NCI-H2227 (cell line): ENCODE measurements around the gene MLLT6.

Source experiments
- DNase-seq: peaks from one replicate; lab custom pipeline; 2025; ENCODE audit not compliant: unreplicated experiment; lab: John Stamatoyannopoulos, UW

The MLLT6 gene

DNA sequence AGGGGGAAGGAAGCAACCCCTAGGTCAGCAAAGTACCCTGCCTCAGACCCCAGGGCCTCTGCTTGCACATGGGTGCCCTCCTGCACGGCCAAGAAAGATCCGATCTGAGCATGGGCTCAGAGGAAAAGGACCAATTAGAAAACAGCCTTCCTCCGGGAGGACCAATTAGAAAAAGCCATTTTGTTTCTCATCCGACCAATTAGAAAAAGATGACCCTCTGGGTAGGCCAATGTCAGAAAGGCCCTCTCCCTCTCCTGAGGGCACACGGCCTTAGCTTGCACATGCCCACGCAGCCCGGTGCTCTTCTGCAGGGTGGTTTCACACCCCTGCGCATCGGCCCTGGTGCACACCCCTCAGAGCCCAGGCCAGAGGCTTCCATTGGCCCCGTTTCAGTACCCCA is 20.0 kb downstream of the MLLT6 start:
- DNase-seq = no peak

DNA sequence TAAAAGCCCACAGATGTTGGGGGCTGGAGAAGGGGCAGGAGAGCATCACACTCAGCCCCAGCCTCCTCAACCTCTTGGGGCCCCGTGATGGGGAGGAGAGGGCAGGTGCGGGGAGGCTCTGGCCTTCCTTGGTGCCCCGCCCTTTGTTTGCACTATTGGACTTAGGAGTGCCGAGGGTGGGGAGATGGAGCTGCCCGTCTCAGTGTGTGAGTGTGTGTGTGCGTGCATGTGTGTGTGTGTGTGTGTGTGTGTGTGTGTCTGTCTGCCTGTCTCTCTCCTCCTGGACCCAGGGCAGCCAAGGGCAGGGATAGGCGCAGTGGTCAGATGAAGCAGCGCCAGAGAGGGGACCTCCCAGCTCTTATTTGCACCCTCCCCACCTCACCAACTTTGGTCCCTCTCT is 21.1 kb downstream of the MLLT6 start:
- DNase-seq = peak; percentile 28

DNA sequence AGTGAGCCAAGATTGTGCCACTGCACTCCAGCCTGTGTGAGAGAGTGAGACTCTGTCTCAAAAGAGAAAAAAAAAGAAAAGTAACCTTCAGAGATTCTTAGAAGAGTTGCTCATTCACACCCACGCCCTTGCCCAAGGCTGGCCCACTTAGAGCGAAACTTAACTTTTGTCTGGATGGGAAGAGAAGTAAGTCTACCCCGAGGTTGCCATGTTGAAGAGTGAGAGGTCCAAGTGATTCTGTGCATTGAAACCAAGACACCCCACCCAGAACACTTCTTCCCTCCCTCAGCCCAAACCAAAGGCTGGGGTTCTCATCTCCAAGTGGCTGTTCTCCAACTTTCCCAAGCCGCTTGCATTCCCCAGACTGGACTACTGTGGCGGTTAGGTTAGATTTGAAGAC is 22.7 kb downstream of the MLLT6 start:
- DNase-seq = no peak

DNA sequence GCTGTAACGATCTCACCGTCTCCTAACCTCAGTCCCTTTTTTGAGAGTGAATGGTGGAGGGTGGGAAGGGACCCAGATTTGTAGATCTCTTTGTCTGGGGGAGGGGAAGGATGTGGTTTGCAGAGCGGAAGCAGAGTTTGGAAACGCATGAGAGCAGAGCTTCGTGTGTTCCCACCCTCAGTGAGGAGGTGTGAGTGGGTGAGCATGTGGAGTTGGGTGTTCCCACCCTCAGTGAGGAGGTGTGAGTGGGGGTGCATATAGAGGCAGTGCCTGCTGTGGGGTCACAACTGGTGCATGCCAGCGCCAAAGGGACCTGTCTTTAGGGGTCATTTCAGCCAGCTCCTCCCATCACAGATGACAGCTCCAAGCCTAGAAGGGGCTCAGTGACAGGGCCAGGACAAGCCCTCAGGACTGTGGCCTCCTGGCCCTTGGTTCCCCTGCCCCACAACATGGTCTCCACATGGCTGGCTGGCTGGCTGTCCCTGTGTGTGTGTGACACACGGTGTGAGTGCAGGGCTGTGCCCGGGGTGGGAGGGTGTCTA is 23.3 kb downstream of the MLLT6 start:
- DNase-seq = no peak

DNA sequence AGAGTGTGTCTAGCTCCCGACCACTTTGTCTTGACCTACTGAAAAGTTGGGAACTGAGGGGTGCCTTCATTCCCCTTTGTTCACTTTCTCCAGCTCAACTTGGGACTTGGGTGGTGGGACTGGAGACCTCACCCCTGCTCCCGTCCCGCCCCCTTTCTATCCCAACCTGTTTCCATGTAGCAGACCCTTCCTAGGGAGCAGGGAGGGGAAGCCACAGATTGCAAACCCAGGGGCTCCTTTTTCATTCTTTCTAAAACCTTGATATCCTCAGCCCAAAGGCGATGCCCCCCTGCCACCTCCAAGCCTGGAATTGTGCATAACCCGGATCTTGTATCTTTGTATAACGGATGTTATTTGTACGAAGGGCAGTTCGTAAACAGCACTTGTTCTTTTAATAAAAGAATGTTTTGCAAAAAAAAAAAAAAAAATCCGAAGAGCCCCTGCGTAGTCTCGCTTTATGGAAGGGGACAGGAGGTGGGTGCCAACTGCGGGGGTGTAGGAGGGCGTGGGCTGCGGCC is 24.4 kb downstream of the MLLT6 start:
- no peak for DNase-seq

DNA sequence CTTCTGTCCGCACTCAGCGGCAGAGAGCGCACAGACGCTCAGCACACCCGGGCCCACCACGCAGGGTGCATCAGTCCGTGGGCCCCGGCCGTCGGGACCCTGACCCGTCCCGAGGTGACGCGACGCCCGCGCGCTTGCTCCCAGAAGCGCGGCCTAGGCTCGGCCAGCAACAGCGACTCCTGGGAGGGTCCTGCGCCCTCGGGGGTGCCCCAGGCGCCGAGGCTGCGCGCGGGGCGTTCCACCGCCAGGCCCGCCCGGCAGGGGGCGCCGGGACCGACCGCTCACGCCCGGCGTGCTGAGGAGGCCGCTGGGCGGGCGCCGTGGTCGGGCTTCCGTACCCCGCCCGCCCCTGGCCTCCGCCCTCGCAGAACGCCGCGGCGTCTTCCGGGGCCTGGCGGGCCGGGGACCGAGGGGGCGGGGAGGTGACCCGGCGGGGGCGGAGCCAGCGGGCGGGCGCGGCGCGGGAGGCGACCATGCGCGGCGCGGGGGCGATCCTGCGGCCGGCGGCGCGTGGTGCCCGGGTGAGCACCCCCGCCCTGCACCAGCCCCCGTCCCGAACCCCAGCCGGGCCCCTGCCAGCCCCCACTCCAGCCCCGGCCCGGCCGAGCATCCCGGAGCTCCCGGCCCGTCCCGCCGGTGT is 24.9 kb downstream of the MLLT6 start, which contains the start of gene CISD3:
CISD3 (plus strand) TSS at position 456 of the 640 bp plus-strand sequence; CDS start at position 474, 18 bp downstream.
- DNase-seq = peak; percentile 90

DNA sequence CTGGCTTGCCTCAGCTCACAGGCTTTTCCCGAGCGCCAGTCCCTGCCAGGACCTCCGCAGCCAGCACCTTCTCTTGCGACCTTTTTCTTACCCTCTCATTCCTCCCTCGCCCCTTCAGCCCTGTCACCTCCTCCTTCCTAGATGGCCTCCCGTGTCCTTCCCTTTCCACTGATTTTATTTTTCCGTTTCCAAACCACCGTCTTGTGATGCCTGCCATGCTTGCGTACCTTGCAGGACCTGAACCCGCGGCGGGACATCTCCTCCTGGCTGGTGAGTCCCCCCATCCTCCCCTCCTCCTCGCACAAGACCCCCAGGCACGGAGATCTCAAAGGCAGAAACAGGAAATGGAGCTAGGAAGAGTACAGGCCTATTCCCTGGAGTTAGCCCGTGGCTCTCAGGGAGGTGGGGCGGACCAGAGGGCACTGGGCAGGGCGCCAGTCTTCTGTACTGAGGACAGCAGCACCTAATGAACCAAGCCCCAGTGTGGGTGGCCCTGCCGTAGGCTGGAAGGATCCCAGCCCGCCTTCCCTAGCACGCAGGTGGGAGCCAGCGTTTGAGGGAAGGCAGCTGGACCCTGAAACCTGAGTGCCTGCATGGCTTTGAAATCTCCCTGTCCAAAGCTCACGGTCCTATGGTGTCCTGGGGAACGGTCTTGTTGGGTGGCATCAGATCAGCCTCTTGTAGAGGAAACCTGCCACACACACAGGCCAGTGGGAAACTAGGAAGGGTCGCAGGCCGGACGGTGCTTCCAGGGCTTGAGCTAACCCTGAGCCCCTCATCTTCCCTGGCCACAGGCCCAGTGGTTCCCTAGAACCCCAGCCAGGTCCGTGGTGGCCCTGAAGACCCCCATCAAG is 25.7 kb downstream of the MLLT6 start:
- DNase-seq = peak; percentile 61

DNA sequence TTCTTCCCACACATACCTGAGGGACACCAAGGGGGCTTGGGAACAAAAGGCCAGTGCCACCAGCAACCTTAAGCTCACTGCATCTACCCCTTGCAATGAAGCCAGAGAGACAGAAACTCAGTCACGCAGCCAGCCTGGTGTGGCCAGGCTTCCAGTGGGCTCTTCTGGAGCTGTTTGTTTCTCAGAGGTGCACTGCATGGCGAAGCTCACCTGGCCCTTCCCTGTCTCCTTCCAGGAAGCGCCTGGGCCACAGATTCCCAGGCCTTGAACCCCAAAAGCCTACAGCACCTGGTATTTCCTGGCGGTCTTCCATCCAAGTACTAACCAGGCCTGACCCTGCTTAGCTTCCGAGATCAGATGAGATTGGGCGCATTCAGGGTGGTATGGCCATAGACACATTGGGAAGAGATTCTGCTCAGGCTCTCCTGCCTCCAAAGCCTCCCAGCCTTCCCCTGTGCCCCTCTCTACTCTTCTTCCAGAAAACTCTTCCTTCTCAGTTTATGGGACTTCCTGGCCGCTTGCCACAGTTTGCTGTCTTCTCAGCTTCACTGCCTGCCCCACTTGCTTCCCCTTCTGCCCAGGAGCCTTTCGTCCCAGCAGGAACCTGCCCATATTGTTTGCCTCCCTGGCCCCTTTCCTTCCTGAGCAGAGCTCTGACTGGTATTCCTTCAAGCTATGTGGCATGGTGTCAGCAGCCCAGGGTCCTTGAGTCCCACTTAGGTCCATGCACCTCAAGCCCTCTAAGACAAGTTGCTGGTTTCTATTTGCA is 26.6 kb downstream of the MLLT6 start:
- no peak for DNase-seq

DNA sequence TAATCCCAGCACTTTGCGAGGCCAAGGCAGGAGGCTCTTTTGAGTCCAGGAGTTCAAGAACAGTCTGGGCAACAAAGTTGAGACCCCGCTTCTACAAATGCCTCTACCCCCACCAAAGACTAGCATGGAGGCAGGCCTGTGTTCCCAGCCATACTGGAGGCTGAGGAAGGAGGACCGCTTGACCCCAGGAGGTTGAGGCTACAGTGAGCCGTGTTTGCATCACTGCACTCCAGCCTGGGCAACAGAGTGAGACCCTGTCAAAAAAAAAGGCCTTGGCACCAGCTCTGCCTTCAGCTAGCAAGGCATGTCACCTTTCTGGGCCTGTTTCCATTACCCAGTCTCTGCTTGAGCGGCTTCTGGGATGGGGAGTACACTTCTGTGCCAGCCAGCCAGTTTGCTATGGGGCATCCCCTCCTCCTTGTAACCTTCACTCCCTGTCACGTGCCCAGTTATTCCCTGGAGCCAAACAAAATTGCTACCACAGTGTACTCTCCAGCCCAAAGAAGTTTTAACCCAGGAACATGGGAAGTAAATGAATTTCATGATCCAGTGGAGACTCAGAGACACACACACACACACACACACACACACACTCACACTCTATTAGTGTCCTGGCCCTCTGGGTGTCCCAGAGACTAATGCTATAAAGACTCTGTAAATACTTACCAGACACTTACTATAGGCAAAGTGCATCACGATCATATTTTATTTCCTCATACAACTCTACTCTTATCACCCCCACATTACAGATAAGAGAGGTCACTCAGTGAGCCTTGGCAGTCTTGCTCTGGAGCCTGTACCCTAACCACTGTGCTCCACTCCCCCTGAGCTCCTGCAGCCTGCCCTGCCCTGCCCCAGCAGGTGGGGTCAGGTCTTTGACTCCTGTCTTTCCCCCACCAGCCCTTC is 27.6 kb downstream of the MLLT6 start:
- no peak for DNase-seq

DNA sequence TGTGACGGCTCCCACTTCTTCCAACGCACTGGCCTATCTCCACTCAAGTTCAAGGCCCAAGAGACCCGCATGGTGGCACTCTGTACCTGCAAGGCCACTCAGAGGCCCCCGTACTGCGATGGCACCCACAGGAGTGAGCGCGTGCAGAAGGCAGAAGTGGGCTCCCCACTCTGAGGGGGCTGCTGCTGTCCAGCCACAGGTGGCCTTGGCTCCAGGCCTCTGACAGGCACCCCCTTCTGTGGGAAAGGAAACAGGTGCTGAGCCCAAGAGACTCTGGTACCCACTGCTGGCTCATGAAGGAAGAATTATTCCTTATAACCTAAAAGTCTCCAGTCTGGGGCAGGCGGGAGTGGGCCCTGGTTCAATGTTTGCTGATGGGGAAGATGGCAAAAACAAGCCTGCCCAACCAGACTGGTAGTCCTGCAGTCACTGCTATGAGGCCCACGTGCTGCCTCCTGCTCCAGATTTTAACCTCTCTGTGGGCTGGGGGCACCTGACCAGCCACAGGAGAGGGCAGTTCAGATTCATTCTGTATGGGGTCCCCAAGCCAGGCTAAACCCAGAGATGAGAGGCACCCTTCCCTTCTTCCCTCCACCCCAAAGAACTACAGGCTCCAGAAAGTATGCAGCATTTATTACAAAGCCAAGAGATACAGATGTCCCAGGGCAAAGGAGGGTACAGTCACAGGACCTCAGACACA is 28.4 kb downstream of the MLLT6 start:
- DNase-seq = no peak

DNA sequence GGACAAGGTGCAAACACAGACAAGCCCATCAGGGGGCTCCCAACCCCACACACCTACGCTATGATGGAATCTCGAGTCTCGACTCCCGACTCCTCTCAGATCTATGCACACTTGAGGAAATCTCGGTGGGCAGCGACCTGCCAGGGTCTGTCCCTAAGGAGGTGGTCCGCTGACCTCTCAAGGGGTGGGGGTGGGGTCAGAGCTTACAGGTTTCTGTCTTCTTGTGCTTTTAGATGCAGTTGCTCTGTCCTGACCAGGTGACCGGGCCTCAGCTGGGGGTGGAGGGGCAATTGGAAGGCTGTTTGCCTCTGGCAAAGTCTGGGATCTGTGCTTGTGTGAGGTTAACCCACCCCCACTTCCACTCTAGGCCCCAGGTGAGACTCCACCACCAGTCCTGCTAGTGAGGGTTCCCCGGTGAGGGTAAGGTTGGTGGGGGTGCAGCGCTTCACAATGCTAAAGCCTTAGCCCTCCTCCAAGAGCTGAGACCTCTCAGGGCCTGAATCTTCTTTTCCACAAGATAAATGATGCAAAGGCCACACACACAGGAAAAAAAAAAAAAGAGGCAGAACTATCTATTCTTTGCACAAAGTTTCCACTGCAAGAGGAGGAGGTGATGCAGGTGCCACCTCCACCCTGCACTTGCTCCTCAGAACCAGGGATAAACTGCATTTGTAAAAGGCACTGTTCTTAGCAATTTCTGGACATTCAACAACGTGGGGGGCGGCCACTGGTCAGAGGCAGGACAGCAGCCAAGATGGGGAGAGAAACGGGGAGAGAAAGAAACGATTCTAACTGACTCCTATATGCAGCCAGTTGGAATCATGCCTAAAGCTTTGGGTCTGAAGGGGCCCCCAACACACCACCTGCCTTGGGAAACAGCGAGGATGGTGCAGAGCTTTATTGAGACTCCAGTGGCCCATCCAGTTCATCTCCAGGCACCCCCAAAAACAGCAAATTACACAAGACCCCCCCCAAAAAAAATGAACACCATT is 29.2 kb downstream of the MLLT6 start:
- no peak for DNase-seq

DNA sequence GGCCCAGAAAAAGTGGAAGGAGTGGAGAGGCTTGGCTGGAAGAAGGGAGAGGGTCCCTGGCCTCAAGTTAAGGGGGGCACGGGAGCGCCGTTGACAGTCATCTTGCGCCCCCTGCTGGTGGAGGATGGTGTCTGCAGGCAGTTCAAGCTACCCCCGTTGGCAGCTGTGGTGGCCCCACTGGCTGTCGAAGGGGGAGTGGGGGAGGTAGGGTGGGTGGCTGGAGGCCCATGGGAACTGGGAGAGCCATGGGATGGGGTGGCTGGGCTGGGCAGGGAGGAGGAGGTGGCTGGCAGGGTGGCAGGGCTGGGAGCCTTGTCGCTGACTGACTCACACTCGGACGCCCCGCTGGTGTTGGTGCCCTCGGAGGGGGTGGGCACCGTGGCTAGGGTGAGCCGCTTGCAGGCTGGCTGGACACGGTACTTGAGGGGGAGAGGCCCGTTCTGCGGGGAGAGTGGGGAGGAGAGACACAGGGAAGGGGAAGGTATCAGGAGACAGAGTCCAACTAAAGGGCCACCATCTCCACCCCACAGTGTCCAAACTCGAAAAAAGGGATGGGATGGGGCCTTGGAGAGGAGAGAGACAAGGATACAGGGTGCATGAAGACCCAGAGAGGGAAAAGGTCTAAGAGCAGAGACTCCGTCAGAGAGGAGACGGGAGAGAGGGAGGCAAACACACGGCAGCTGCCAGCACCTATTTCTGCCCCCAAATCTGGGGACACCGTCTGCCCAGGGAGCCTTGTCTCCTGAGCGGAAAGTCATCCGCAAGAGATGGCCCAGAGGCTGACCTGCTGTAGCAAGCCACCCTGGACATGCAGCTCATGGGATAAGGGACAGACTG is 30.3 kb downstream of the MLLT6 start:
- peak; percentile 68 for DNase-seq

DNA sequence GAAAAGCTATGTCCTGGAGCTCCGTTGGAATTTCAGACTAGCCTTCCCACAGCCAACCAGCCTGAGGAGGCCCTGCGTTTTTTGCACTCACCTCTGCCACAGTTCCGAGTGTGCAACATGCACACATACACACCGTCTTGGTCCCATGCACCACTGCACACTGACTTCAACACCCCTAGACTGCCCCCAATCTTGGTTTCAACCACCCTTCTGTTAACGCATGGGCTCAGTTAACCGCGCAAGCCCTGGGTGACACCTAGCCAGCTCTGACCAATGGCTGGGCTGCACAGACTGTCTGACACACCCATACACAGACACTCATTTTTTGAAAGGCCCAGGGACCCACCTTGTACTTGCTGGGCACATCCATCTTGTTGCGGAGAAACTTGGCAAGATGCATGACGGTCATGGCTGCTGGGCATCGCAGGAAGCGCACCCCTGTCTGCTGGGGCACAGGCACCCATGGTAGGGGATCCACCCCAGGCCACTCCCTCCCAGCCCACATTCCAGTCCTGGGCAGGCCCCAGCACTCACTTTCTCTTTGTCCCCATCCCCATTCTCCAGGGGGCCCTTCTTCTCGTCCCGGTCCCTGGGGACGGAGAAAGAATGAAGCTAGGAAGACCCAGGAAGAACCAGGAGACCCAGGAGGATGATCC is 33.1 kb downstream of the MLLT6 start:
- no peak for DNase-seq

DNA sequence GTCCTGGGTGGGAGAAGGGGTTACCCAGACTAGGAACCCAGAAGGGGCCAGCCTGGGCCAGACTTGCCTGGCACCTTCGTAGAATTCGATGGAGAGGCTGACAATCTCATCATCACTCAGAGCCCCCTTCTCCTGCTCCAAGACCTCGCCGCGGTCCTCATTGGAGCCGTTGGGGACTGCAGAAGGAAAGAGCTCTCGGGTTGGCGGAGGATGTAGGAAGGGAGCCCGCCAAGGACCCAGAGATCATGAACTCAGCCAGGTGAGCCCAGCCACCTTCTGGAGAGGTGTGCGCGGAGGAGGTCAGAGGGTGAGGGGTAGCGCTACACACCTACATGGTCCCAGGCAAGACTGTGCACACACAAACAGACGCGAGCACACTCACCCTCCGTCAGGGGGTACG is 33.6 kb downstream of the MLLT6 start:
- no peak for DNase-seq

DNA sequence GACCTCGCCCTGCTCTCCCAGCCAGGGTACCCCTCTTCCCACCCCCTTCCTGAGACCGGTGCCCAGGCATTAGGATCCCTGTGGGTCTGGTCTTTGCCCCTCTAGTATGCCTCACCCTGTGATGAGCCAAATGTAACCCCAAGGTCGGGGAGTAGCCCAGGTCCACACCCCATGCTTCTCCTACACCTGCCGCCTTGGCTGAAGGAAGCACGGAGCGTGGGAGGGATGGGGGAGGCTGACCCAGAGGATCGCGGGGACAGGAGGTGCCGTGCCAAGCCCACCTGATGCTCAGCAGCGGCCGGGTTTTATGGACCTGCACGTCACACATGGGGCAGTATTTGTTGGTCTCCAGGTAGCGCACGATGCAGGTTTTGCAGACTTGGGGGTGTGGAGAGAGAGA is 34.2 kb downstream of the MLLT6 start:
- no peak for DNase-seq

DNA sequence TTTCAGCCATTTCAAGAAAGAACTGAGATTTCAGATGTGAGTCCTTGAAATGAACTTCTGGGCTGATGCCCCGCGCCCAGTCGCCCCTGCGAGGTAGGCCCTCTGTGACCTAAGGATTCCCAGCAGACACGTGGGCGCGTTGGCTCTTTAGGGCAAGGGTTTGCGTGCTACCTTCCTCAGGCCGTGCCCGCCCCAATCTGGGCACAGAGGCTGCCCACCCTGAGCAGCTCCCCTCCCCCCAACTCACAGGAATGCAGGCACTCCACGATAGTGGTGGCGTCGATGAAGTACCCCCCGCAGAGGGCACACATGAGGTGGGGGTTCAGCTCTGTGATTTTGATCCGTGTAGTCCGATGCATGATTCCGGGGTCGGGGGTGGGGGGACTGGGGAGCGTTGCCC is 35.0 kb downstream of the MLLT6 start:
- DNase-seq = no peak

DNA sequence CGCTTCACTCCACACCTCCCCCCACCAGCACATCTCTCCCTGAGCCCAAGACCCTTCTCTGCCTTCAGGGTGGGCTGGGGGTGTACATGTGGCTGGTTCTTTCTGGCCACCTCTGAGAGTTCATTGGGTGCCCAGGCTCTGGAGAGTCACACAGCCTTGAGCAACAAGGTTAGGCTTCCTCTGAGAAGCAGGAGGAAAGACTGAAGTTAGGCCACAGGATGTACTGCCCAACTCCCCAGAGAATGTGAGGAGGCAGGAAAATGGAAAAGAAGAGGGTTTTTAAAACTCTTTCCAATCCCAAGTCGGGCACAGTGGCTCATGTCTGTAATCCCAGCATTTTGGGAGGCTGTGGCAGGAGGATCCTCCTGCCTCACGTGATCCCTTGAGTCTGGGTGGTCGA is 35.7 kb downstream of the MLLT6 start:
- DNase-seq = no peak
